Uterus (tissue), 2 donors: ENCODE data around the gene JADE3.

Experiments
- POLR2A ChIP-seq, 2 donors: fragments of 450-650 bp; IDR thresholded peaks; one replicate each; pipeline ENCODE4 v1.6.1; 2016; ENCODE audit warnings: antibody characterized with exemption in 2 of 2, mild to moderate bottlenecking in 1 of 2, moderate library complexity in 1 of 2
- TF ChIP-seq, protein P1 (sequence below), 4 experiments: fragments of 200-600 bp in 2 of 4; fragments of 450-650 bp in 2 of 4; sonication (generic) in 2 of 4; IDR thresholded peaks; one replicate each; pipeline ENCODE4 v1.5.1; 2016 to 2019; ENCODE audit warnings: antibody characterized with exemption in 4 of 4, mild to moderate bottlenecking in 2 of 4, moderate library complexity in 1 of 4

DNA sequence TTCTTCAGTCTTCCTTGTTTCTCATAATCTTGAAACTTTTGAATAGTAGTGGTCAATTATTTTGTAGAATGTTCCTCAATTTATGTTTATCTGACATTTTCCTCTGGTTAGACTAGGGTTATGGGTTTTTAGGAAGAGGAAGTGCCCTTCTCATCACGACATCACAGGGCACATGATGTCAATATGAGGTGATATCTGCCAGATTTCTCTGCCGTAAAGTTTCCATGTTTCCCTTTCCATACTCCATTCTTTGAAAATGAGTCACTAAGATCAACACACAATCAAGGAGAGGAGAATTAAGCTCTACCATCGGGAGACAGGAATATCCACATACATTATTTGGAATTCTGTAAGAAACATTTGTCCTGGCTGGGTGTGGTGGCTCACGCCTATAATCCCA lies 46.9 kb upstream of the JADE3 start:
- TF ChIP-seq, protein P1, sequence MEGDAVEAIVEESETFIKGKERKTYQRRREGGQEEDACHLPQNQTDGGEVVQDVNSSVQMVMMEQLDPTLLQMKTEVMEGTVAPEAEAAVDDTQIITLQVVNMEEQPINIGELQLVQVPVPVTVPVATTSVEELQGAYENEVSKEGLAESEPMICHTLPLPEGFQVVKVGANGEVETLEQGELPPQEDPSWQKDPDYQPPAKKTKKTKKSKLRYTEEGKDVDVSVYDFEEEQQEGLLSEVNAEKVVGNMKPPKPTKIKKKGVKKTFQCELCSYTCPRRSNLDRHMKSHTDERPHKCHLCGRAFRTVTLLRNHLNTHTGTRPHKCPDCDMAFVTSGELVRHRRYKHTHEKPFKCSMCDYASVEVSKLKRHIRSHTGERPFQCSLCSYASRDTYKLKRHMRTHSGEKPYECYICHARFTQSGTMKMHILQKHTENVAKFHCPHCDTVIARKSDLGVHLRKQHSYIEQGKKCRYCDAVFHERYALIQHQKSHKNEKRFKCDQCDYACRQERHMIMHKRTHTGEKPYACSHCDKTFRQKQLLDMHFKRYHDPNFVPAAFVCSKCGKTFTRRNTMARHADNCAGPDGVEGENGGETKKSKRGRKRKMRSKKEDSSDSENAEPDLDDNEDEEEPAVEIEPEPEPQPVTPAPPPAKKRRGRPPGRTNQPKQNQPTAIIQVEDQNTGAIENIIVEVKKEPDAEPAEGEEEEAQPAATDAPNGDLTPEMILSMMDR (IDR thresholded peaks at IDR 0.05) = no peak
- TF ChIP-seq POLR2A (IDR thresholded peaks at IDR 0.05) = no peak
